Urothelium cell line (cell line): ENCODE data around the gene CD1B.
"Not testable (repeated sequence)": the region's sequence is repeated elsewhere in the genome, so short reads cannot be mapped to it uniquely, and the experiment has no call there.

Source experiments
- DNase-seq: peaks from one replicate; pipeline ENCODE4 v3.0.0; 2011; ENCODE audit warnings: low spot score, mixed read lengths
- FAIRE-seq: peaks from 2 replicates; lab custom pipeline; 2011; peaks lifted over from hg19 to GRCh38; lab: Jason Lieb, UNC

Gene CD1B

DNA sequence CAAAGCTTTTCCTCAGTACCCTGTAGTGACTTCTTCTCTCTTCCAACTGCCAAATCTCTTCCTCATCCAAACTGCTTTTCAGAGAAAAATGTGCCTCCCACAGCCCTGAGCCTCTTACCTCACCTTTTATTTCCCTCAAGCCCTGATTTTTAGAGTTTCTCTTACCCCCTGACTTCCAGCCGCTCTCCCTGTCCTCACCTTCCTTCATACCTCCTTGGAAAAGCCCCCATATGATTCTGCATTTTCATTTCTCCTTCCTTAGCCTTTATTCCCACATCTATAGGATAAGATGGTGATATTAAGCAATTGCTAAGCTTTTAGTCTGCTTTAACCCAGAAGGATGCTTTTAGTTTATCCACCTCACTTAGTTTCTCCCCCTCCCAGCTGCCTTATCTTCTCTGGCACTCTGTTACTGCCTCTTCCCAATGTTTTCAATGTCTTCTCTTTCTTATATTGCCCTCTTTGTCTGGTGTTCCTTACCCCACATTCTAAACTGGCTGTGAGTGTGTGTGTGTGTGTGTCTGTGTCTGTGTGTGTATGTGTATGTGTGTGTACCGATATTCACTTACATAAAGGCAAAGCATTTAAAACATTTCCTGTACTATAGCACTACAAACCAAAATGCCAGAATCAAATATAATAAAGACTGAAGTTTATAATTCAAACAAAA lies at the start of gene CD1B:
CD1B (minus strand) TSS at position 51 of the 670 bp plus-strand sequence. CDS start 108 bp downstream, outside the sequence.
- FAIRE-seq (no peak), DNase-seq (no peak)

GRCh38 chr1:158374860-158375259 lies 43.5 kb upstream of the CD1B start:
- DNase-seq: no peak
- FAIRE-seq: no peak

DNA sequence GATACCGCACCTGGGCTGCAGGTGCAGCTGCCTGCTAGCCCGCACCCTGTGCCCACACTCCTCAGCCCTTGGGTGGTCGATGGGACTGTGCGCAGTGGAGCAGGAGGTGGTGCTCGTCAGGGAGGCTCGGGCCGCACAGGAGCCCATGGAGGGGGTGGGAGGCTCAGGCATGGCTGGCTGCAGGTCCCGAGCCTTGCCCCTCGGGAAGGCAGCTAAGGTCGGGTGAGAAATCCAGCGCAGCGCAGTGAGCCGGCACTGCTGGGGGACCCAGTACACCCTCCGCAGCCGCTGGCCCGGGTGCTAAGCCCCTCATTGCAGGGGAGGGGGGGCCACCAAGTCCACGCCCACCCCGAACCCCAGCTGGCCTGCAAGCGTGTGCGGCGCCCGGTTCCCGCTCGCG lies 42.8 kb upstream of the CD1B start:
- DNase-seq, FAIRE-seq: not testable (repeated sequence)

GRCh38 chr1:158371188-158371953 lies 40.0 kb upstream of the CD1B start:
- DNase-seq (no peak), FAIRE-seq (no peak)

DNA sequence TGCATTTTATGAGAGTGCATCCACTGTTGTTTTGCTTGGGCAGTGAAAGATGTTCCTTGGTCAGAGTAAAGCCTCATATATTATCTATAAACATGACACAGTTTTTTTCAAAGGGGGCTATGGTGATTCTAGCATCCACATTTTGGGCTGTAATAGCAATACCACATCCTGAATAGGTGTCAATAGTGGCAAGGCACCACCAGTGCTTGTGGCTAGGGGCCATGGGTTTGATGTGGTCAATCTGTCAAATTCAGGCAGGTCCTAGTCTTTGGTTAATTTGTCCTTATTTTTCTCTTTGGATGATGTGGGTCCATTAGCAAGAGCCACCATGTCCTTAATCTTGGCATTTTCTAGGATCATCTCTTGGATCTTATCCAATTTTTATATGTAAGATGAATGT lies 35.5 kb upstream of the CD1B start:
- FAIRE-seq (no peak), DNase-seq (no peak)

GRCh38 chr1:158362941-158363340 lies 31.6 kb upstream of the CD1B start:
- DNase-seq (no peak), FAIRE-seq (no peak)

DNA sequence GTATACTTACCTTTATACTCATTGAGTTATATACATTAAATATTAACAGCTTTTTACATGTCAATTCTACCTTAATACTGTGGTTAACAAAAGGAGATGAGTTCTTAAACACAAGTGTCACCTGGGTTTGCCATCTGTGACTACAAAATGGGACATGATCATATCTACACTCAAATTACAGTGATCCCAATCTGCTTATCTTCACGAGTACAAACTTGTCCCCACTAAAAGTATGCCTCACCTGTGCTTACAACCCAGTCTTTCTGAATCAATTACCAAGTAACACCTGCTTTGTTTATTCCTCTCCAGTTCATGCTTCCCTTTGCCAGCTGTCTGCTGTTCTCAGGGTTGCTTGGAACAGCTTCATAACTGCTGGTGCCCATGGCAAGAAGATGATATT lies 31.2 kb upstream of the CD1B start:
- FAIRE-seq (no peak), DNase-seq (no peak)

DNA sequence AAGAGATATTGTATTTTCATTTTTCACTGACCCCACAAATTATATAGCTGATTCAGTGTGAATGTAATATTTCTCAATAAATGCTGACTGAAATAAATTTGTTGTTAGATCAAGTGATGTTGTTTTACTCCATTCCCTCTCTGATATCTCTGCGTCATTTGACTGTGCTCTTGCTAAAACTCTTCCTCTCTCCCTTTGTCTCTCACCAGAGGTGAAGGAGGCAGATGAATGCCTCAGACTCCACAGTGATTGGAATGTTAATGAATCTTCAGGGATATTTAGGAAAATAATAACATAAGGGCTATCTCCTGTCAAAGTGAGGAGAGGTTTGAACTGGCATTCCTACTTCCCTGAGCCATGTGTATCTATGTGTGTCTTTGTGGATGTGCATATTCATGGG lies 26.1 kb upstream of the CD1B start:
- FAIRE-seq: no peak
- no peak for DNase-seq

GRCh38 chr1:158356616-158357015 lies 25.3 kb upstream of the CD1B start:
- DNase-seq (no peak), FAIRE-seq (no peak)

GRCh38 chr1:158355773-158356285 lies 24.5 kb upstream of the CD1B start:
- DNase-seq (no peak), FAIRE-seq (no peak)

GRCh38 chr1:158354255-158354654 lies 22.9 kb upstream of the CD1B start:
- DNase-seq (no peak), FAIRE-seq (no peak)

- no peak for FAIRE-seq
- no peak for DNase-seq
These were observed 22.2 kb upstream of the CD1B start, which contains the start of gene CD1E for GRCh38 chr1:158353303-158354075. TSS of gene CD1E (plus strand) at chr1:158353894. CDS start at chr1:158353989, 95 bp downstream.

DNA sequence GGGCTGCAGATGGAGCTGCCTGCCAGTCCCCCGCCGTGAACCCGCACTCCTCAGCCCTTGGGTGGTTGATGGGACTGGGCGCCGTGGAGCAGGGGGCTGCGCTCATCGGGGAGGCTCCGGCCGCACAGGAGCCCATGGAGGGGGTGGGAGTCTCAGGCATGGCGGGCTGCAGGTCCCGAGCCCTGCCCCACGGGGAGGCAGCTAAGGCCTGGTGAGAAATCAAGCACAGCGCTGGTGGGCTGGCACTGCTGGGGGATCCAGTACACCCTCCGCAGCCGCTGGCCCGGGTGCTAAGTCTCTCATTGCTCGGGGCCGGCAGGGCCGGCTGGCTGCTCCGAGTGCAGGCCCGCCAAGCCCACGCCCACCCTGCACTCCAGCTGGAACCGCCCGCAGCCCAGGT lies 17.6 kb upstream of the CD1B start:
- DNase-seq, FAIRE-seq: not testable (repeated sequence)

- not testable (repeated sequence) for FAIRE-seq
These were observed 5.1 kb upstream of the CD1B start for GRCh38 chr1:158336413-158336812.

DNA sequence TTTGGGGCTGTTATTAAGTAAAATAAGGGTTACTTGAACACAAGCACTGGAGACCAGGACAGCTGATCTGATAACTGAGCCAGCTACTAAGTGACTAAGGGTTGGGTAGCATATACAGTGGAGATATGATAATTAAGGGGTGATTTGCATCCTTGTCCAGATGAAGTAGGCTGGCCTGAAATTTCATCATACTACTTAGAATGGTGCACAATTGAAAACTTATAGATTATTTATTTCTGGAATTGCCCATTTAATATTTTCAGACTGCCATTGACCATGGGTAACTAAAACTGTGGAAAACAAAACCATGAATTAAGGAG lies 3.8 kb upstream of the CD1B start:
- no peak for FAIRE-seq
- DNase-seq: no peak

More at GRCh38 chr1:158336413-158336812, 5.1 kb upstream of the CD1B start:
- DNase-seq: not testable (repeated sequence)

- DNase-seq: peak; percentile 25
- FAIRE-seq: no peak
These were observed 3.3 kb upstream of the CD1B start for GRCh38 chr1:158334526-158335212.

DNA sequence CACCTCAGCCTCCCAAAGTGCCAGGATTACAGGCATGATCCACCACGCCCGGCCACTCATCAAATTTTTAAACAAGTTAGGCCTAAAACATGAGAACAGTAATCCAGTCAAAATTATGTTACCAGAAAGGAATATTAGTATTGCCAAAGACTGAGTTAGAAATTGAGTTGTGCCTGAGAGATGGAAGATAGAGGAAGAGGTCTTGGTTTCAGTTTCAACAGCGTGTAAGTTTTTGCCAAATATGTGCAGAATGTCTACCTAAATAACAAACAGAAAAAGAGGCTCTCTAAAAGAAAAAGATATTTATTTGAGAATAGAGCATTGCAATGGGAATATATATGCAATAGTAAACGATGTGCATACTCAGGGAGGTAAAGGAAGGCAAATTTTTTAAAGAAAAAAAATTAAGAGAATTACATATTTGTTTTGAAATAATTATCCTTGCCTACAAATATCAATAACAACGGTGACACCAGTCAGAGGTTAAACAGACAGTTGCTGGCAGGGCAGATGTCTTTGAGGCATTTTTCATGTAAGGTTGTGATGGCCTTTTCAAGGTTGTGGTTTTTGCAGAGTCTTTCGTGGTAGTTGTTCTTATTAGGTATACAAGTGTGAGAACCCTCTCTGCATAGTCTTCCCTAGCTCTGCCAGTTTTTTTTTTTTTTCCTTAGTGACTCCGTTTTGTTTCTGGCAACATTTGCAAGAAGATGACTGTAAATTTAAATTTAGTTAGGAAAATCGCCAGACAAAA lies 2.2 kb upstream of the CD1B start:
- DNase-seq (no peak), FAIRE-seq (no peak)

DNA sequence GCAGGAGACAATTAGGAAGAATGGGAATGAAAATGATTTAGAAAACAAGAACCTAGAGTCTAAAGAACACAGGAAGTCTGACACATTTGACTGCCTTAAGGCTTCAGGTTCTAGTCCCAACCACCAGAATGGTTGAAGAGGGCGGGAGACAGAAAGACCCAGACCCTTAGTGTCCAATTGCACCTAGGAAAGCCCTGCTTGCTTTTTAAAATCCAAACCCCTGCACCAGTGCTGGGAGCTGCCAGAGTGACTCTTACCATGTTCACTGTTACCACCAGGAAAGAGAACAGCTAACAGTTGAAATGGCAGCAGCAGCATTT lies 265 bp downstream of the CD1B start:
- FAIRE-seq (no peak), DNase-seq (no peak)

- no peak for FAIRE-seq
- no peak for DNase-seq
These were observed 783 bp downstream of the CD1B start for GRCh38 chr1:158330391-158331105.

GRCh38 chr1:158329733-158330132 lies 1.6 kb downstream of the CD1B start:
- FAIRE-seq (no peak), DNase-seq (no peak)
